Stimulated activated CD4-positive, alpha-beta T cell treated with anti-CD3 and anti-CD28 coated beads, Interleukin-12 subunit alpha, Interleukin-12 subunit beta, amount 100 ng/mL, for 24 hours (primary cell): ENCODE results near the gene GPR162.
A peak's percentile ranks its signal among the peaks of the same experiment; 100 is the strongest.

Experiments
- DNase-seq, 2 experiments: peaks; one replicate each; pipeline ENCODE4 v3.0.0-alpha.2; 2020; ENCODE audit warnings: low read depth in 2 of 2

Gene GPR162

GRCh38 chr12:6787309-6787708 lies 34.3 kb upstream of the GPR162 start:
- DNase-seq, result no peak

GRCh38 chr12:6788972-6789924 lies 32.4 kb upstream of the GPR162 start, which contains the start of gene CD4:
TSS of gene CD4 (plus strand) at chr12:6789528. CDS start at chr12:6800139, 10,611 bp downstream.
- DNase-seq, result peak; percentile 63 to 86

- DNase-seq, result no peak
Observed at GRCh38 chr12:6790496-6791150, 31.0 kb upstream of the GPR162 start.

GRCh38 chr12:6791931-6792520 lies 29.6 kb upstream of the GPR162 start:
- no peak for DNase-seq

- DNase-seq, result no peak
Observed at GRCh38 chr12:6792522-6793201, 29.0 kb upstream of the GPR162 start.

- DNase-seq, result no peak
Observed at GRCh38 chr12:6795088-6795487, 26.5 kb upstream of the GPR162 start.

- DNase-seq, result no peak
Observed at GRCh38 chr12:6796576-6796975, 25.0 kb upstream of the GPR162 start.

- DNase-seq, result no peak
Observed at GRCh38 chr12:6799147-6799546, 22.5 kb upstream of the GPR162 start.

- DNase-seq, result no peak
Observed at GRCh38 chr12:6807170-6807569, 14.5 kb upstream of the GPR162 start.

GRCh38 chr12:6809056-6809455 lies 12.6 kb upstream of the GPR162 start:
- DNase-seq, result no peak

- no peak for DNase-seq
Observed at GRCh38 chr12:6810758-6811157, 10.9 kb upstream of the GPR162 start.

- DNase-seq, result no peak
Observed at GRCh38 chr12:6813363-6813762, 8.3 kb upstream of the GPR162 start.

- DNase-seq, result no peak
Observed at GRCh38 chr12:6816598-6816997, 5.0 kb upstream of the GPR162 start.

GRCh38 chr12:6817098-6817497 lies 4.5 kb upstream of the GPR162 start:
- no peak for DNase-seq

GRCh38 chr12:6817662-6818157 lies 3.9 kb upstream of the GPR162 start:
- no peak for DNase-seq

- DNase-seq, result no peak
Observed at GRCh38 chr12:6818222-6818621, 3.4 kb upstream of the GPR162 start.

GRCh38 chr12:6818645-6819044 lies 3.0 kb upstream of the GPR162 start:
- no peak for DNase-seq

- no peak for DNase-seq
Observed at GRCh38 chr12:6819106-6820030, 2.3 kb upstream of the GPR162 start.

- no peak for DNase-seq
Observed at GRCh38 chr12:6820166-6820565, 1.5 kb upstream of the GPR162 start.

GRCh38 chr12:6822426-6823135 lies 960 bp downstream of the GPR162 start:
- DNase-seq, result no peak
